IPS-15b (cell line): ENCODE measurements around the gene OVAAL.

Source experiments
- H3K27me3 ChIP-seq: one replicate; pipeline ENCODE4 v1.6.1; 2013; ENCODE audit warnings: low read length; ENCODE audit not compliant: control insufficient read depth, insufficient read depth
- H3K36me3 ChIP-seq: one replicate; pipeline ENCODE4 v1.6.1; 2013; ENCODE audit warnings: low read length; ENCODE audit not compliant: control insufficient read depth, insufficient read depth
- H3K4me1 ChIP-seq: one replicate; pipeline ENCODE4 v1.6.1; 2013; ENCODE audit warnings: mild to moderate bottlenecking, low read length; ENCODE audit not compliant: control insufficient read depth, insufficient read depth
- H3K4me3 ChIP-seq: one replicate; pipeline ENCODE4 v1.5.1; 2013; ENCODE audit warnings: low read depth, low read length
- H3K9ac ChIP-seq: one replicate; pipeline ENCODE4 v1.6.1; 2013; ENCODE audit warnings: low read depth, mild to moderate bottlenecking, low read length
- H3K9me3 ChIP-seq: one replicate; pipeline ENCODE4 v1.6.1; 2013; ENCODE audit warnings: mild to moderate bottlenecking, low read length; ENCODE audit not compliant: control insufficient read depth, insufficient read depth

The OVAAL gene

GRCh38 chr1:180574031-180574713 lies 15.4 kb downstream of the OVAAL start:
- H3K4me1 ChIP-seq, result no peaks in the 10 kb centered on the region
- H3K4me3 ChIP-seq, result no peak overlapping the region
- no peaks in the 10 kb centered on the region for H3K27me3 ChIP-seq
- H3K36me3 ChIP-seq, result no peaks in the 10 kb centered on the region
- no peak overlapping the region for H3K9ac ChIP-seq
- no peaks in the 10 kb centered on the region for H3K9me3 ChIP-seq

- Histone ChIP-seq H3K36me3 (no peaks in the 10 kb centered on the region), H3K9ac (no peak overlapping the region), H3K27me3 (no peaks in the 10 kb centered on the region), H3K9me3 (no peaks in the 10 kb centered on the region), H3K4me1 (no peaks in the 10 kb centered on the region), H3K4me3 (no peak overlapping the region)
These were observed 18.6 kb downstream of the OVAAL start for GRCh38 chr1:180577361-180577760.

GRCh38 chr1:180579961-180580611 lies 21.3 kb downstream of the OVAAL start:
- Histone ChIP-seq H3K4me3 (no peak overlapping the region), H3K27me3 (no peaks in the 10 kb centered on the region), H3K4me1 (no peaks in the 10 kb centered on the region), H3K36me3 (no peaks in the 10 kb centered on the region), H3K9ac (no peak overlapping the region), H3K9me3 (no peaks in the 10 kb centered on the region)

GRCh38 chr1:180581635-180582039 lies 22.9 kb downstream of the OVAAL start:
- no peak overlapping the region for H3K4me3 ChIP-seq
- no peaks in the 10 kb centered on the region for H3K9me3 ChIP-seq
- no peak overlapping the region for H3K9ac ChIP-seq
- H3K36me3 ChIP-seq, result no peaks in the 10 kb centered on the region
- H3K27me3 ChIP-seq, result no peaks in the 10 kb centered on the region
- H3K4me1 ChIP-seq, result no peaks in the 10 kb centered on the region

GRCh38 chr1:180584869-180585268 lies 26.1 kb downstream of the OVAAL start:
- H3K36me3 ChIP-seq, result no peaks in the 10 kb centered on the region
- no peaks in the 10 kb centered on the region for H3K9me3 ChIP-seq
- no peak overlapping the region for H3K4me3 ChIP-seq
- no peak overlapping the region for H3K9ac ChIP-seq
- H3K4me1 ChIP-seq, result no peaks in the 10 kb centered on the region
- no peaks in the 10 kb centered on the region for H3K27me3 ChIP-seq

- Histone ChIP-seq H3K9ac (no peak overlapping the region), H3K27me3 (no peaks in the 10 kb centered on the region), H3K9me3 (no peaks in the 10 kb centered on the region), H3K4me3 (no peak overlapping the region), H3K4me1 (no peaks in the 10 kb centered on the region), H3K36me3 (no peaks in the 10 kb centered on the region)
These were observed 27.2 kb downstream of the OVAAL start for GRCh38 chr1:180585994-180586359.

GRCh38 chr1:180586671-180587155 lies 27.9 kb downstream of the OVAAL start:
- H3K4me3 ChIP-seq, result no peak overlapping the region

GRCh38 chr1:180588121-180588520 lies 29.4 kb downstream of the OVAAL start:
- H3K36me3 ChIP-seq, result no peaks in the 10 kb centered on the region

More at GRCh38 chr1:180586671-180587155, 27.9 kb downstream of the OVAAL start:
- H3K9ac ChIP-seq, result no peak overlapping the region
- no peaks in the 10 kb centered on the region for H3K4me1 ChIP-seq
- no peaks in the 10 kb centered on the region for H3K27me3 ChIP-seq
- H3K36me3 ChIP-seq, result no peaks in the 10 kb centered on the region
- no peaks in the 10 kb centered on the region for H3K9me3 ChIP-seq

GRCh38 chr1:180590889-180591288 lies 32.1 kb downstream of the OVAAL start:
- Histone ChIP-seq H3K9ac (no peak overlapping the region), H3K36me3 (no peaks in the 10 kb centered on the region), H3K9me3 (no peaks in the 10 kb centered on the region), H3K27me3 (no peaks in the 10 kb centered on the region), H3K4me1 (no peaks in the 10 kb centered on the region), H3K4me3 (no peak overlapping the region)

More at GRCh38 chr1:180588121-180588520, 29.4 kb downstream of the OVAAL start:
- Histone ChIP-seq H3K9ac (no peak overlapping the region), H3K9me3 (no peaks in the 10 kb centered on the region), H3K27me3 (no peaks in the 10 kb centered on the region), H3K4me3 (no peak overlapping the region), H3K4me1 (no peaks in the 10 kb centered on the region)

- Histone ChIP-seq H3K9me3 (no peaks in the 10 kb centered on the region), H3K9ac (no peak overlapping the region), H3K27me3 (no peaks in the 10 kb centered on the region), H3K4me1 (no peaks in the 10 kb centered on the region), H3K36me3 (no peaks in the 10 kb centered on the region), H3K4me3 (no peak overlapping the region)
These were observed 34.6 kb downstream of the OVAAL start for GRCh38 chr1:180593382-180593781.

- Histone ChIP-seq H3K36me3 (no peaks in the 10 kb centered on the region), H3K4me3 (no peak overlapping the region), H3K9me3 (no peaks in the 10 kb centered on the region), H3K9ac (no peak overlapping the region), H3K4me1 (no peaks in the 10 kb centered on the region), H3K27me3 (no peaks in the 10 kb centered on the region)
These were observed 36.0 kb downstream of the OVAAL start for GRCh38 chr1:180594723-180595122.

GRCh38 chr1:180595966-180596365 lies 37.2 kb downstream of the OVAAL start:
- H3K4me1 ChIP-seq, result no peaks in the 10 kb centered on the region
- no peaks in the 10 kb centered on the region for H3K27me3 ChIP-seq
- H3K9ac ChIP-seq, result no peak overlapping the region
- no peaks in the 10 kb centered on the region for H3K9me3 ChIP-seq
- no peaks in the 10 kb centered on the region for H3K36me3 ChIP-seq
- no peak overlapping the region for H3K4me3 ChIP-seq
